Sigmoid colon (tissue), 3 donors: ENCODE results near the gene TENM4.

ENCODE experiments used
- POLR2A ChIP-seq, 2 donors: fragments of 450-650 bp; IDR thresholded peaks; one replicate each; pipeline ENCODE4 v1.6.1; 2016; ENCODE audit warnings: antibody characterized with exemption in 2 of 2, mild to moderate bottlenecking in 2 of 2, moderate library complexity in 2 of 2
- TF ChIP-seq, protein P1 (sequence below), 4 experiments: fragments of 450-650 bp in 3 of 4; fragments of 200-600 bp in 1 of 4; IDR thresholded peaks; one replicate each; pipeline ENCODE4 v1.5.1; 2016 to 2019; ENCODE audit warnings: antibody characterized with exemption in 4 of 4, mild to moderate bottlenecking in 3 of 4, moderate library complexity in 2 of 4

- TF ChIP-seq, protein P1, sequence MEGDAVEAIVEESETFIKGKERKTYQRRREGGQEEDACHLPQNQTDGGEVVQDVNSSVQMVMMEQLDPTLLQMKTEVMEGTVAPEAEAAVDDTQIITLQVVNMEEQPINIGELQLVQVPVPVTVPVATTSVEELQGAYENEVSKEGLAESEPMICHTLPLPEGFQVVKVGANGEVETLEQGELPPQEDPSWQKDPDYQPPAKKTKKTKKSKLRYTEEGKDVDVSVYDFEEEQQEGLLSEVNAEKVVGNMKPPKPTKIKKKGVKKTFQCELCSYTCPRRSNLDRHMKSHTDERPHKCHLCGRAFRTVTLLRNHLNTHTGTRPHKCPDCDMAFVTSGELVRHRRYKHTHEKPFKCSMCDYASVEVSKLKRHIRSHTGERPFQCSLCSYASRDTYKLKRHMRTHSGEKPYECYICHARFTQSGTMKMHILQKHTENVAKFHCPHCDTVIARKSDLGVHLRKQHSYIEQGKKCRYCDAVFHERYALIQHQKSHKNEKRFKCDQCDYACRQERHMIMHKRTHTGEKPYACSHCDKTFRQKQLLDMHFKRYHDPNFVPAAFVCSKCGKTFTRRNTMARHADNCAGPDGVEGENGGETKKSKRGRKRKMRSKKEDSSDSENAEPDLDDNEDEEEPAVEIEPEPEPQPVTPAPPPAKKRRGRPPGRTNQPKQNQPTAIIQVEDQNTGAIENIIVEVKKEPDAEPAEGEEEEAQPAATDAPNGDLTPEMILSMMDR (IDR thresholded peaks at IDR 0.05), result no peak
- TF ChIP-seq POLR2A (IDR thresholded peaks at IDR 0.05), result no peak
Observed at GRCh38 chr11:79078456-79078855, 362.4 kb downstream of the TENM4 start.
